Measurements from ENCODE around the gene MICU1.

Gene MICU1

DNA sequence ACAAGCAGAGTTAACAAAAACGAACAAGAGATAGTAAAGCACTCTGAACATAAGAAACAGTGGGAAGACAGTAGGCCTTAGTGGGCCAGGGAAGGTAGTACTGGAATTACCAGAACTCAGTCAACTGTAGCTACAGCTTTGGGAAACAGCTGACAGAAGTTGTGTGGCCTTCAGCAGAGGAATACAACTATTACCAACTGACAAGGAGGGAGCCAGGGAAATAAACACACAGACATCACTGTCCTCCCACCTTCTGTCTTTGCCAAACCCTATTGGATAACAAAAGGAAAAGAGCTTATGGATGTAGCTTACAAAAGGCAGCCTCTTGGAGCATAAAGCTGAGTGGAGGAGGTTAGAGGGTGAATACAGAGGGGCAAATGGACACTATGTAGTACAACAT, 15.4 kb downstream of the MICU1 start:
- TF ChIP-seq TAF1 (IDR thresholded peaks at IDR 0.05; ENCODE audit: low read depth), result no peak
- TF ChIP-seq CREB1 (IDR thresholded peaks at IDR 0.05; ENCODE audit: low read depth), result no peak
- TF ChIP-seq NFIC (IDR thresholded peaks at IDR 0.05), result no peak
- TF ChIP-seq, protein P1, sequence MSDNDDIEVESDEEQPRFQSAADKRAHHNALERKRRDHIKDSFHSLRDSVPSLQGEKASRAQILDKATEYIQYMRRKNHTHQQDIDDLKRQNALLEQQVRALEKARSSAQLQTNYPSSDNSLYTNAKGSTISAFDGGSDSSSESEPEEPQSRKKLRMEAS (IDR thresholded peaks at IDR 0.05), result no peak
- TF ChIP-seq, protein P2, sequence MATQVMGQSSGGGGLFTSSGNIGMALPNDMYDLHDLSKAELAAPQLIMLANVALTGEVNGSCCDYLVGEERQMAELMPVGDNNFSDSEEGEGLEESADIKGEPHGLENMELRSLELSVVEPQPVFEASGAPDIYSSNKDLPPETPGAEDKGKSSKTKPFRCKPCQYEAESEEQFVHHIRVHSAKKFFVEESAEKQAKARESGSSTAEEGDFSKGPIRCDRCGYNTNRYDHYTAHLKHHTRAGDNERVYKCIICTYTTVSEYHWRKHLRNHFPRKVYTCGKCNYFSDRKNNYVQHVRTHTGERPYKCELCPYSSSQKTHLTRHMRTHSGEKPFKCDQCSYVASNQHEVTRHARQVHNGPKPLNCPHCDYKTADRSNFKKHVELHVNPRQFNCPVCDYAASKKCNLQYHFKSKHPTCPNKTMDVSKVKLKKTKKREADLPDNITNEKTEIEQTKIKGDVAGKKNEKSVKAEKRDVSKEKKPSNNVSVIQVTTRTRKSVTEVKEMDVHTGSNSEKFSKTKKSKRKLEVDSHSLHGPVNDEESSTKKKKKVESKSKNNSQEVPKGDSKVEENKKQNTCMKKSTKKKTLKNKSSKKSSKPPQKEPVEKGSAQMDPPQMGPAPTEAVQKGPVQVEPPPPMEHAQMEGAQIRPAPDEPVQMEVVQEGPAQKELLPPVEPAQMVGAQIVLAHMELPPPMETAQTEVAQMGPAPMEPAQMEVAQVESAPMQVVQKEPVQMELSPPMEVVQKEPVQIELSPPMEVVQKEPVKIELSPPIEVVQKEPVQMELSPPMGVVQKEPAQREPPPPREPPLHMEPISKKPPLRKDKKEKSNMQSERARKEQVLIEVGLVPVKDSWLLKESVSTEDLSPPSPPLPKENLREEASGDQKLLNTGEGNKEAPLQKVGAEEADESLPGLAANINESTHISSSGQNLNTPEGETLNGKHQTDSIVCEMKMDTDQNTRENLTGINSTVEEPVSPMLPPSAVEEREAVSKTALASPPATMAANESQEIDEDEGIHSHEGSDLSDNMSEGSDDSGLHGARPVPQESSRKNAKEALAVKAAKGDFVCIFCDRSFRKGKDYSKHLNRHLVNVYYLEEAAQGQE (IDR thresholded peaks at IDR 0.05; ENCODE audit: low read depth), result no peak
- TF ChIP-seq USF1 (IDR thresholded peaks at IDR 0.05), result no peak

GRCh38 chr10:72605122-72605521, 20.8 kb downstream of the MICU1 start:
- no peak for TF ChIP-seq TCF12 (IDR thresholded peaks at IDR 0.05; ENCODE audit: low read depth)
- TF ChIP-seq CEBPB (IDR thresholded peaks at IDR 0.05), result no peak
- no peak for TF ChIP-seq FOXM1 (IDR thresholded peaks at IDR 0.05; ENCODE audit: borderline replicate concordance, low read depth)
- TF ChIP-seq RAD21 (IDR thresholded peaks at IDR 0.05; ENCODE audit: low read depth), result no peak
- no peak for TF ChIP-seq NFIC (IDR thresholded peaks at IDR 0.05)
- TF ChIP-seq EGR1 (IDR thresholded peaks at IDR 0.05), result no peak
- no peak for TF ChIP-seq TEAD4 (IDR thresholded peaks at IDR 0.05)
- TF ChIP-seq ZBTB7A (IDR thresholded peaks at IDR 0.05; ENCODE audit: low read depth), result no peak
- no peak for TF ChIP-seq TAF1 (IDR thresholded peaks at IDR 0.05; ENCODE audit: low read depth)
- no peak for TF ChIP-seq EP300 (IDR thresholded peaks at IDR 0.05; ENCODE audit: borderline replicate concordance)
- no peak for TF ChIP-seq YY1 (IDR thresholded peaks at IDR 0.05; ENCODE audit: low read depth)
- TF ChIP-seq, protein P2 (IDR thresholded peaks at IDR 0.05; ENCODE audit: low read depth), result no peak
- TF ChIP-seq USF1 (IDR thresholded peaks at IDR 0.05), result no peak
- TF ChIP-seq, protein P1 (IDR thresholded peaks at IDR 0.05), result no peak
- TF ChIP-seq CREB1 (IDR thresholded peaks at IDR 0.05; ENCODE audit: low read depth), result no peak

DNA sequence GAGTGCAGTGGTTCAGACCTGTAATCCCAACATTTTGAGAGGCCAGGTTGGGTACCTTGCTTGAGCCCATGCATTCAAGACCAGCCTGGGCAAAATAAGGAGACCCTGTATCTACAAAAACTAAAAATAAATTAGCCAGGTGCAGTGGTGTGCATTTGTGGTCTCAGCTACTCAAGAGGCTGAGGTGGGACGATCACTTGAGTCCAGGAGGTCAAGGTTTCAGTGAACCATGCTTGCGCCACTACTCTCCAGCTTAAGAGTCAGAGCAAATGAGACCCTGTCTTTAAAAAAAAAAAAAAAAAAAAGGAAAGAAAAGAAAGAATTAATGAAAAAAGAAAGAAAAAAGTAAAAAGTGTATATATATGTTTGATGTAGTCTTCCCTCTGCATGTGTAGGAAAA, 24.7 kb downstream of the MICU1 start:
- TF ChIP-seq YY1 (IDR thresholded peaks at IDR 0.05; ENCODE audit: low read depth) (no peak), TAF1 (IDR thresholded peaks at IDR 0.05; ENCODE audit: low read depth) (no peak), EGR1 (IDR thresholded peaks at IDR 0.05) (no peak), USF1 (IDR thresholded peaks at IDR 0.05) (no peak), EP300 (IDR thresholded peaks at IDR 0.05; ENCODE audit: borderline replicate concordance) (no peak), TEAD4 (IDR thresholded peaks at IDR 0.05) (no peak), CREB1 (IDR thresholded peaks at IDR 0.05; ENCODE audit: low read depth) (no peak), ZBTB7A (IDR thresholded peaks at IDR 0.05; ENCODE audit: low read depth) (no peak), FOXM1 (IDR thresholded peaks at IDR 0.05; ENCODE audit: borderline replicate concordance, low read depth) (no peak)

DNA sequence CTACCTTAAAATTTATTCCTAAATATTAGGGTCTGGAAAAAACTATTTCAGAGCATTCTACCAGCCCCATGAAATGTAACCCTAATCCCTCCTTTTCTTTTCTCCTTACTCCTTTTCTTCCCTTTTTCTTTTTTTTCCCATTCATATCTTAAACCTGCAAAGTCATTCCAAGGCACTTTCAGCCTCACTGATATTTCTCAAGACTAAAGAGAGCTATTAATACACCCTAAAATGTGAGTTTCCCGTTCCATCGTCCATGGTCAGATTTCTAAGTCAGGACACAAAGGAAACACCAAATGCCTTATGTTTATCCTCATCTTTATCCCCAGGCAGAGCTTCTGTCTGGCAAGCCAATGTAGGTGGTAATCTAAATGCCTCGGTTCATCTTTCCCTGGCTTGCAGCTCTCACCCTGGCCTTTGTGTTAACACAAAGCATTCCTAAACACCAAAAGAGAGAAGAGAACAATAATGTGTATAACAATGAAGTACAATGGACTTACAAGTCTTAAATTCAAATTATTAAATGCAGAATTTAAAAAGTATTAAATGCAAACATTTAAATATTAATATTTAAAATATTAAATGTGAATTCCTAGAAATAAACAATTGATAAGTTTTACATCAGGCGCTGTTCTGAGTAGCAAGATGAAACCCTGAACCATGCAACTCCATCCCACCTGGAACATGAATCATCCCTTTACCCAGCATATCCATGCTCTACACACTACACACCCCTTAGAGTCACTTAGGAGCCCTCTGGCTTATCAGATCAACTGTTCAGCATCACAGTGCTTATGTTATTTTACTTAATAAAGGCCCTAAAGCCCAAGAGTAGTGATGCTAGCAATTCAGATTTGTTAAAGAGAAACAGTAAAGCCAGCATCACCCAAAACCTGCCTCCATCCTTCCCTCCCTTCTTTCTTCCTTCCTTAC, 26.8 kb downstream of the MICU1 start:
- TF ChIP-seq TCF12 (IDR thresholded peaks at IDR 0.05; ENCODE audit: low read depth), result no peak
- TF ChIP-seq EP300 (IDR thresholded peaks at IDR 0.05; ENCODE audit: borderline replicate concordance), result no peak
- TF ChIP-seq EGR1 (IDR thresholded peaks at IDR 0.05), result no peak
- no peak for TF ChIP-seq NFIC (IDR thresholded peaks at IDR 0.05)
- TF ChIP-seq, protein P2 (IDR thresholded peaks at IDR 0.05; ENCODE audit: low read depth), result no peak
- no peak for TF ChIP-seq YY1 (IDR thresholded peaks at IDR 0.05; ENCODE audit: low read depth)
- no peak for TF ChIP-seq ZBTB7A (IDR thresholded peaks at IDR 0.05; ENCODE audit: low read depth)
- TF ChIP-seq CREB1 (IDR thresholded peaks at IDR 0.05; ENCODE audit: low read depth), result no peak
- TF ChIP-seq, protein P1 (IDR thresholded peaks at IDR 0.05), result no peak
- TF ChIP-seq RAD21 (IDR thresholded peaks at IDR 0.05; ENCODE audit: low read depth), result no peak
- TF ChIP-seq CEBPB (IDR thresholded peaks at IDR 0.05), result no peak
- no peak for TF ChIP-seq TAF1 (IDR thresholded peaks at IDR 0.05; ENCODE audit: low read depth)
- TF ChIP-seq TEAD4 (IDR thresholded peaks at IDR 0.05), result no peak
- no peak for TF ChIP-seq USF1 (IDR thresholded peaks at IDR 0.05)
- TF ChIP-seq FOXM1 (IDR thresholded peaks at IDR 0.05; ENCODE audit: borderline replicate concordance, low read depth), result no peak

All from Ishikawa (cell line).